Esophagus (tissue), 2 donors: Measurements from ENCODE around the gene PSMD13. TPM values are rescaled to one million over a fixed set of nuclear protein-coding genes. Genes with fewer than 3 reads are reported as not detected.

Experiments
- H3K27ac ChIP-seq, 2 donors: one replicate each; pipeline ENCODE4 v1.5.1; 2013; ENCODE audit warnings: low read depth in 2 of 2, mild to moderate bottlenecking in 2 of 2, inconsistent platforms in 1 of 2, low read length in 1 of 2, moderate library complexity in 1 of 2
- H3K27me3 ChIP-seq, 2 donors: one replicate each; pipeline ENCODE4 v1.6.1; 2013; ENCODE audit warnings: low read length in 2 of 2, control low read depth in 1 of 2, mild to moderate bottlenecking in 1 of 2; ENCODE audit not compliant: insufficient read depth in 2 of 2, control insufficient read depth in 1 of 2
- H3K36me3 ChIP-seq, 2 donors: one replicate each; pipeline ENCODE4 v1.6.1; 2013; ENCODE audit warnings: low read length in 1 of 2; ENCODE audit not compliant: control insufficient read depth in 2 of 2, insufficient read depth in 2 of 2
- H3K4me1 ChIP-seq, 2 donors: one replicate each; pipeline ENCODE4 v1.6.1; 2013; ENCODE audit warnings: low read length in 1 of 2; ENCODE audit not compliant: control insufficient read depth in 2 of 2, insufficient read depth in 2 of 2
- H3K4me3 ChIP-seq, 2 donors: one replicate each; pipeline ENCODE4 v1.5.1; 2013; ENCODE audit warnings: low read length in 2 of 2, mild to moderate bottlenecking in 2 of 2, low read depth in 1 of 2, moderate library complexity in 1 of 2
- H3K9me3 ChIP-seq, 2 donors: one replicate each; pipeline ENCODE4 v1.6.1; 2013; ENCODE audit warnings: mild to moderate bottlenecking in 2 of 2, low read depth in 1 of 2, low read length in 1 of 2, moderate library complexity in 1 of 2; ENCODE audit not compliant: control insufficient read depth in 2 of 2, insufficient read depth in 1 of 2
- WGBS, 2 donors: extraction: QIAGEN DNeasy Blood & Tissue Kit; methylation state at CpG; one replicate each; pipeline ENCODE4 v1.1.7; 2013; 5-methylcytosine and 5-hydroxymethylcytosine counted together
- polyA plus RNA-seq, 2 donors: library from polyadenylated mRNA; stranded (reverse); fragments of 200-250 nt; gene quantifications; one replicate each; pipeline ENCODE4 v1.2.3, GENCODE V29; 2013
- donor health status: healthy with polysubstance abuse.
- donor health status: Bipolar disorder and iron deficiency.

The PSMD13 gene
- polyA plus RNA-seq, 2 donors, result 90.8 to 98.2 TPM

DNA sequence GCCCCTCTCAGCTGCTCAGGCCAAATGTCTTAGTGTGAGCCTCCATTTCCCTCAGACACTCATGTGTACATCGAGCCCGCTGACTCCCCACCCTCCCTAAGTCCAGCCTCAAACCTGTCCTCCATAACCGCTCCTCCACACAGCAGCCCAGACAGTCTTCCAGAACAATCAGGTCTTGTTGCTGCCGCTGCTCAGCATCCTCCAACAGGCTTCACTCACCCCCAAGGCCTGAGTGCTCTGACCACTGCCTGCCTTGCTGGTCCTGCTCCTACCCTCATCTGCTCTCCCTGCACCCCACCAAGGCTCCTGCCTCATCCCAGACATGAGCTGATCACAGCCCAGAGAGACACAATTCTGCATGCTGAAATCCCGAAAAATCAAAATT is 17.1 kb downstream of the PSMD13 start:
- Histone ChIP-seq H3K36me3 (peaks cover 11 to 23% of the 10 kb centered on the region in 2 donors), H3K27me3 (no peaks in the 10 kb centered on the region), H3K4me3 (no peak overlapping the region), H3K9me3 (no peaks in the 10 kb centered on the region), H3K27ac (no peak overlapping the region), H3K4me1 (no peaks in the 10 kb centered on the region)
- WGBS, 2 donors, result 83 to 88% methylated on average over 5 of the region's 5 CpGs

DNA sequence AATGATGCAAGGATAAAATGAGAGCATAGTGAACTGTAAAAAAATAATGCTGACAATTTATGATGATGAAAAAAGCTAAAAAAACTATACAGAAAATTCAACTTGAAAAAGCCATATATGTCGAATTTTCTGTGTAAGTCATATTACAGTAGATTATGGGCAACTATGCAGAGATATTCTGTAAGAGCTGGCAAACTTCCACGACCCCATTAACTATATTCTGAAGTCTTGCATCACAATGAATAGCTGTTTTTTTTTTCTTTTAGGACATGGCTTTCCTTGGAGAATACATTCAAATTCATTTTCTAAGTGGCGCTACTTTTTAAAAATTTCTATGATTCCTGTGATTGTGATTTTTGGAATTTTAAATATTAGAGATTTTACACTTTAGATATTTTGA is 18.4 kb downstream of the PSMD13 start:
- Histone ChIP-seq H3K36me3 (peaks cover 9 to 19% of the 10 kb centered on the region in 2 donors), H3K27ac (no peak overlapping the region), H3K27me3 (no peaks in the 10 kb centered on the region), H3K4me1 (no peaks in the 10 kb centered on the region), H3K9me3 (no peaks in the 10 kb centered on the region), H3K4me3 (no peak overlapping the region)
- 57 to 66% methylated on average over 3 of the region's 3 CpGs for WGBS, 2 donors

DNA sequence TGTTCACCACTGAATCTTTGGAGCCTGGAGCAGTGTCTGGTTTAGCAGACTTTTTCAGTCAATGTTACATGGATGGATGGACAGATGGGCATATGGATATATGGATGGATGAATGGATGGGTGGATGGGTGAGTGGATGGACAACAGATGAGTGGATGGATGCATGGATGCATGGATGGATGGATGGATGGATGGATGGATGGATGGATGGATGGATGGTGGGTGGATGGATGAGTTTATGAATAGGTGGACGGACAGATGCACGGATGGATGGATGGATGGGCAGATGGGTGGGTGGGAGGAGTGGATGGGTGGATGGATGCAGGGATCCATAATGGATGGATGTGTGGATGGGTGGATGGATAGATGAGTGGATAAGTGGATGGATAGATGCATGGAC is 19.0 kb downstream of the PSMD13 start:
- Histone ChIP-seq H3K4me3 (no peak overlapping the region), H3K27ac (no peak overlapping the region), H3K36me3 (peaks cover 8 to 19% of the 10 kb centered on the region in 2 donors), H3K4me1 (no peaks in the 10 kb centered on the region), H3K27me3 (no peaks in the 10 kb centered on the region), H3K9me3 (no peaks in the 10 kb centered on the region)
- whole genome bisulfite sequencing, 2 donors, result 98 to 100% methylated on average over 2 of the region's 2 CpGs

DNA sequence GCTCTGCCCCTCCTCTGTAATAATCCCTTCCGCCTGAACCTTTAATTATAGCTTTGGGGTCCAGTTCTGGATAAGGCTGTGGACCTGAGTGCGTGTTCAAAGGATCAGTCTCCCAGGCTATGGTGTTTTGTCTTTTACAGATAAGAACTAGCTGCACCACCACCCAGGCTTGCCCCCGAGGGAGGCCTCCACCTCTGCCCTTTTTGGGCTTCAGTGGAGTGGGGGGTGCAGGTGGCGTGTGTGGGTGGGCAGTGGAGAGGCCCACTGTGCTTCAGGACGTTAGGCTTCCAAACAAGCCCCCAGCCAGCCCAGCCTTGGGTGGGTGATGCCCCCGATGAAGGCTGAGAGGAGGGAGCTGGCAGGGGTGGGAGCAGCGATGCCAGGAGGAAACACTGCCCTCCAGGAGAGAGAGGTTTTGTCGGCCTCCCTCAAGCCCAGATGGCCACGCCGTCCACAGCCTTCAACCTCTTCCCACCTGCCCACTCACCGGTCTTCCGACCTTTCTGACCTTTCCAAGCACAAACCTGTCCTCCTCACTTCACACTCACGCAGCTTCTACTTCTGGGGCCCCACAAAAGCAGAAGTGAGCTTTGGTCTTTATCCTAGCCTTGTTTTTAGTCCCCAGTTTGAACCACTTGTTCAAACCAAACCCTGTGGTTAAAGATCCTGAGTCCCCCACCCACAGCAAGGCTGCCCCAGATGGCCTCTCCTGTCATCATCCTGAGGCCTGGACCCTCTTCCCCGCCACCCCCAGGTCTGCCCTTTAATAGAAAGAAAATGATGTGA is 20.4 kb downstream of the PSMD13 start:
- Histone ChIP-seq H3K27me3 (no peaks in the 10 kb centered on the region), H3K36me3 (peaks cover 2 to 11% of the 10 kb centered on the region in 2 donors), H3K4me1 (no peaks in the 10 kb centered on the region), H3K9me3 (peaks cover 0 to under 1% of the 10 kb centered on the region in 2 donors), H3K27ac (no peak overlapping the region), H3K4me3 (no peak overlapping the region)
- 79 to 82% methylated on average over 14 of the region's 14 CpGs for WGBS, 2 donors

DNA sequence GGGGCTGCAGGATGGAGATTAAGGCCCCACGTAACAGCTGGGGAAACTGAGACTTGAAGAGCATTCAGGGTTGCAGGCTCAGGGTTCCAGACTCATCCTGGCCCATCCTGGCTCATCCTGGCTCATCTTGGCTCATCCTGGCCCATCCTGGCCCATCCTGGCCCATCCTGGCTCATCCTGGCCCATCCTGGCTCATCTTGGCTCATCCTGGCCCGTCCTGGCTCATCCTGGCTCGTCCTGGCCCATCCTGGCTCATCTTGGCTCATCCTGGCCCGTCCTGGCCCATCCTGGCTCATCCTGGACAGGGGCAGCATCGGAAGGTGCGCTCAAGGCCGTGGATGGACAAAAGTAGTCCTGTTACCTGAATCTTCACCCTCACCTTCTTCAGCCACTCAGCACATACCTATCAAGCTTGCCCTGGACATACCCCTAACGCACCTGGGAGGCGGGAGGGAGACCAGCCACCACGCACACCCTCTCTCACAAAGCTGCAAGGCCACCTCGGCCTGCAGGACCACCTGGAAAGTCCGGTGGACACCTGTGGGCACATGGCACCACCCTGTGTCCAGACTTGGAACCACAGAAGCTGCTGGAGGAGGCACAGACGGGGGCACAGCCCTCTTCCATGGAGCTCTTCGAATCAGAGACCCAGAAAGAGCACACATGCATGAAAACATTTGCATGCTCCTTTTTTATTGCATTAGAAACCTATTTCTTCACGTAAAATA is 21.2 kb downstream of the PSMD13 start:
- Histone ChIP-seq H3K9me3 (peaks cover 0 to 2% of the 10 kb centered on the region in 2 donors), H3K36me3 (peaks cover 0 to 4% of the 10 kb centered on the region in 2 donors), H3K4me3 (no peak overlapping the region), H3K27me3 (no peaks in the 10 kb centered on the region), H3K27ac (no peak overlapping the region), H3K4me1 (no peaks in the 10 kb centered on the region)
- WGBS, 2 donors, result 77 to 80% methylated on average over 15 of the region's 15 CpGs

DNA sequence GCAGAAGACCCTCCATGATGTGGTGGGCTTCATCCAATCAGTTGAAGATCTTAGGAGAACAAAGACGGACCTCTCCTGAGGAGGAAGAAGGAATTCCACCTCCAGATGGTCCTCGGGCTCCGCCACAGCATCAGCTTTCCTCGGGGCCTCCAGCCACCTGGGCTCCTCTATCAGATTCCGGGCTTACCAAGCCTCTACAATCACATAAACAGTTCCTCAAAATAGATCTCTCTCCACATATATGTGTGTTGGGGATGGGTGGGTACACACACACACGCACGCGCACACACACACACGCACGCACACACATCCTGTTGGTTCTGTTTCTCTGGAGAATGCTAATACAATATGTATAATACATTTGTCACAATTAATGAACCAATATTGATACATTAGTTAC is 22.6 kb downstream of the PSMD13 start:
- Histone ChIP-seq H3K9me3 (peaks cover 0 to 2% of the 10 kb centered on the region in 2 donors), H3K27me3 (no peaks in the 10 kb centered on the region), H3K27ac (no peak overlapping the region), H3K4me3 (no peak overlapping the region), H3K4me1 (no peaks in the 10 kb centered on the region), H3K36me3 (no peaks in the 10 kb centered on the region)
- 75 to 82% methylated on average over 10 of the region's 10 CpGs for whole genome bisulfite sequencing, 2 donors

DNA sequence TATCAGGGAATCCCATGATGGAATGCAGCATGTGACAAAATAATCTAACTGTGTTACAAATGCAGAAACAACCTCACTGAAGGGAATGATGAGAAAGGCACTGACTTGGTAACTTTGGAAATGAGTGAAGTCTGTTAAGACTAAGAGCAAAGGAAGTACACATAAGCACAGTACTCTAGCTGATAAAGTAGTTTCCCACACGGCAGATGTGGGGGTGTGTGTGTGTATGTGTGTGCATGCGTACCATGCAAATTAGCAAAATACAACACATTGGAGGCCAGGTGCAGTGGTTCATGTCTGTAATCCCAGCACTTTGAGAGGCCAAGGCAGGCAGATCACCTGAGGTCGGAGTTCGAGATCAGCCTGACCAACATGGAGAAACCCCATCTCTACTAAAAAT is 24.8 kb downstream of the PSMD13 start:
- WGBS, 2 donors, result 89 to 91% methylated on average over 4 of the region's 4 CpGs
- peaks cover 0 to 2% of the 10 kb centered on the region in 2 donors for H3K9me3 ChIP-seq
- H3K27me3 ChIP-seq, result no peaks in the 10 kb centered on the region
- H3K36me3 ChIP-seq, result no peaks in the 10 kb centered on the region
- H3K27ac ChIP-seq, result no peak overlapping the region
- no peaks in the 10 kb centered on the region for H3K4me1 ChIP-seq
- H3K4me3 ChIP-seq, result no peak overlapping the region

DNA sequence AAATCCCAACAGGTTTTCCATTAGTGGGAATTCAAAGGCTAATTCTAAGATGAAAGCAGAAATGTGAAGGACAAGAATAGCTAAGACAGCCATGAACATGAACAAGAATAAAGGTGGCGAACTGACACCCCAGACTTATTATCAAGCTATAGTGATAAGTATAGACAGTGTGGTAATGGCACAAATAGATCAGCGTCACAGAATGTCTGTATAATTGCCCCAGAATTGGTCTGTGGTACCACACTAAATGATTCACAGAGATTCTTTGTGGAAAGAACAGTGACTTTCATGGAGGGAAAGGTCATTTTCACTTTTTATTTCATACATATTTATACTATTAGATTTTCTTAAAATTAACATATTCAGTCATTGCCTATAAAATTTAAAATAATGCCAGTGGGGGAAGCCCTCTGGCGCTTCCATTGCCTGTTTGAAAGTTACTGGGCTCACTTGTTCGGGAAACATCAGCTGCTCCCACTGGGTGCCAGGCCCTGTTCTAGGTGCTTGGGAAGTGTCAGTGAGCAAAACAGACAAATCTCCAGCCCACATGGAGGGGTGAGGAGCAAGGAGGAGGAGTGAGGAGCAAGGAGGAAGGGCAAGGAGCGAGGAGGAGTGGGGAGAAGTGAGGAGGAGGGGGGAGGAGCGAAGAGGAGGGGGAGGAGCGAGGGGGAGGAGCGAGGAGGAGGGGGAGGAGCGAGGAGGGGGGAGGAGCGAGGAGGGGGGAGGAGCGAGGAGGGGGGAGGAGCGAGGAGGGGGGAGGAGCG is 30.1 kb downstream of the PSMD13 start:
- 81% methylated on average over 4 to 5 of the region's 13 CpGs for WGBS, 2 donors
- no peak overlapping the region for H3K4me3 ChIP-seq
- peaks cover 0 to 2% of the 10 kb centered on the region in 2 donors for H3K9me3 ChIP-seq
- H3K36me3 ChIP-seq, result no peaks in the 10 kb centered on the region
- peaks cover 0 to 6% of the 10 kb centered on the region in 2 donors for H3K4me1 ChIP-seq
- H3K27ac ChIP-seq, result peak overlapping the region in 1 of 2 donors; percentile 24
- no peaks in the 10 kb centered on the region for H3K27me3 ChIP-seq

DNA sequence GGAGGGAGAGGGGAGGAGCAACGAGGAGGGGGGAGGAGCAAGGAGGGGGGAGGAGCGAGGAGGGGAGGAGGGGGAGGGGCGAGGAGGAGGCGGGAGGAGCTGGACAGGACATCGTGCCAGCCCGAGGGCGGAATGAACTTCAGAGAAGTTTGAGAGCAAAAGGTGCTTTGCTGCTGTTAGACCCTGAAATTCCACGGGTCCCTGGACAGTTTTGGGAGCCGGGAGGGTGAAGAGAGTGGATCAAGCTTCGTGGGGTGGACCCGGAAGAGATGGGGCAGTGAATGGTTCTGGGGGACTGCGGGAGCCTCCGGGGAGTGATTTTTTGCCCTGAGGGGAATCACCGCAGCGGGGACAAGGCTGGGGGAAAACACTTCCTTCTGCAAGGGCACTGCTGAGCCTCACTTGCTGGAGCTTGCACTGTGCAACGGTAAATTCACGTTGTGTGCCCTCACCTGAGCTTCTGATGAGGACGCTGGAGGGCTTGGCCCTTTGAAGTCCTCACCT is 30.8 kb downstream of the PSMD13 start:
- peak overlapping the region; percentile 53 to 81 for H3K27ac ChIP-seq
- H3K9me3 ChIP-seq, result no peaks in the 10 kb centered on the region
- H3K36me3 ChIP-seq, result no peaks in the 10 kb centered on the region
- peak overlapping the region in 1 of 2 donors; percentile 38 for H3K4me3 ChIP-seq
- H3K4me1 ChIP-seq, result peaks cover 0 to 6% of the 10 kb centered on the region in 2 donors
- no peaks in the 10 kb centered on the region for H3K27me3 ChIP-seq
- WGBS, 2 donors, result 31 to 37% methylated on average over 15 to 18 of the region's 18 CpGs
